ENCODE results near the gene LRRC57.

LRRC57 gene

GRCh38 chr15:42549741-42550392 lies 1.3 kb upstream of the LRRC57 start:
- peak; percentile 52 for DNase-seq

- peak; percentile 86 for DNase-seq
These were observed 469 bp upstream of the LRRC57 start for GRCh38 chr15:42549032-42549491.

DNA sequence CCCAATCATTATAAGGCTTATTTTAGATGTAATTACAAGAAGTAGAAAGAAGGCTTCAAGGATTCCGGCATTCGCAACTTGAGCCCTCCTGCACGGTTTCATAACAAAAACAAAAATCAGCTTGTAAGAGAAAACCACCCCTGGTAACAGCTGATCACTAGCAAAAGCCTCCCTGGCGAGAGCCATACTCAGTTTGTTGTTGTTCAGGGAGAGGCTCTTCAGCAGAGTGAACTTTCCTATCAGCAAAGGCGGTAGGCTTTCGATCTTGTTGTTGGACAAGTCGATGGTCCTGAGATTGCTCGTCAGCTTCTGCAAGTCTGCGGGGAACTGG lies 710 bp downstream of the LRRC57 start:
- DNase-seq = no peak

- peak; percentile 86 for DNase-seq
These were observed 3.6 kb downstream of the LRRC57 start for GRCh38 chr15:42544853-42545629.

GRCh38 chr15:42533246-42533645 lies 15.3 kb downstream of the LRRC57 start:
- DNase-seq = no peak

GRCh38 chr15:42528970-42529369 lies 19.6 kb downstream of the LRRC57 start:
- DNase-seq = no peak

DNA sequence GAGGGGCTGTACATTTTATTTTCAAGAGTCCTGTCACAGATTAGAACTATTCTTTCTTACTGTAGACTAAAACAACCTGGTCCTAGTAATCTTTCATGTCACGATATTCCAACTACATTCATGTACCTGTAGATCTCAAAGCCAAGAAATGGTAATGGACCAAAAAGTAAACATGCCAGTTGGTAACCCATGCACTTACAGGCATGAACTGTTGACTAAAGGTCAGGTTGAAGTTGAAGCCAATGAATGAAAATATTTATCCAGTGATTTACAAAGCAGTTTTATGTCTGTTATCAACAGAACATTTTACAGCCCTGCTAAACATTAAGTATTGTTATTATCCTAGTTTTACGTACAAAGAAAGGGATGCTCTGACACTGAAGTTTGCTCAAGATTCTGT lies 25.3 kb downstream of the LRRC57 start:
- DNase-seq = no peak

GRCh38 chr15:42511007-42511391 lies 37.6 kb downstream of the LRRC57 start:
- DNase-seq = peak; percentile 77

GRCh38 chr15:42510258-42511006 lies 38.2 kb downstream of the LRRC57 start:
- DNase-seq = peak; percentile 49

DNA sequence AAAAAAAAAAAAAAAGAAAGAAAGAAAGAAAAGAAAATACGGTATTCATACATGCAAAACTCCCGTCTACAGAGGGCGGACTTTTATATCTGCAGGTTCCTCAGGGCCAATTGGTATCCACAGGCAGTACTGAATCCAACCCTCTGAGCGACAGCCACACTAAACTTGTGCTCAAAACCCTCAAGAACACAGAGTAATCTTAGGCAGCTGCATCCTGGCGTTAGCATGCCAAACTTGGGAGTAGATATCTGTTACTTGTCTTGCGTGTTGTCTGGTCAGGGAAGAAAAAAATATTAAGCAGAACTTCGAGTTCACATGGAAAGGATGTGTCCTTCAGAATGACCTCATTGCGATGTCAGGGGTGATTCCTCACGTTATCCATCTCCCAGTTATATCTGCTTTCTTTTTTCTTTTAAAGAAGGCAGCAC lies 40.3 kb downstream of the LRRC57 start:
- DNase-seq = peak; percentile 83

DNA sequence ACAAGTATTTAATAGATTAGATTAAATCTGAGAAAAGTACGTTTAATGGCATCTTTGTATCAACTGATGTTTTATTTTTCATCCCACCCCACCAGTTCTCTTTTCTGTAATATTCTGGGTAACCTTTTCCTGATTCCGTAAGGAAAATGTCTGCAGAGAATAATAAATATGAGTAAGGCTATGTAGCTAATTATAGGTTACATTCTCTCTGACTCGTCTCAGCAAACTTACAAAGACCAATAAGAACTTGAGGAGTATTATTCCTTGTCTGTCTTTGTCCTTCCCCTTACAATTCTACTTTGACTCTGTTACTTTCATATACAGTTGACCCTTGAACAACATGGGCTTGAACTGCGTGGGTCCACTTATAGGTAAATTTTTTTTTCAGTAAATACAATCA lies 41.1 kb downstream of the LRRC57 start:
- DNase-seq = no peak

- DNase-seq = no peak
These were observed 44.0 kb downstream of the LRRC57 start for GRCh38 chr15:42504631-42505030.

DNA sequence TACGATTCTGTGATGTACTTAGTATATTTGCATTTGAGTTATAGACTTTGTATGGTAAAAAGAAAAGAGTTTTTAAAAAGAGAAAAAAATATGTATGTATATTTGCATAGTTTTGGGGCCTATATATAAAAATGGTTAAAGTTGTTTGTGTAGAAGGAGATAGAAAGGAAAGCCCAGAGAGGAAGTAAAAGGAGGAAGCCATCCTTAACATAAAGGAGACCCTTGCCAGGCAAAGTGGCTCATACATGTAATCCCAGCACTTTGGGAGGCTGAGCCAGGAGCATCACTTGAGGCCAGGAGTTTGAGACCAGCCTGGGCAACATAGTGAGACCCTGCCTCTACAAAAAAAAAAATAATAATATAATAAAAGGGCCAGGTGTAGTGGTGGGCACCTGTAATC lies 44.8 kb downstream of the LRRC57 start:
- no peak for DNase-seq

DNA sequence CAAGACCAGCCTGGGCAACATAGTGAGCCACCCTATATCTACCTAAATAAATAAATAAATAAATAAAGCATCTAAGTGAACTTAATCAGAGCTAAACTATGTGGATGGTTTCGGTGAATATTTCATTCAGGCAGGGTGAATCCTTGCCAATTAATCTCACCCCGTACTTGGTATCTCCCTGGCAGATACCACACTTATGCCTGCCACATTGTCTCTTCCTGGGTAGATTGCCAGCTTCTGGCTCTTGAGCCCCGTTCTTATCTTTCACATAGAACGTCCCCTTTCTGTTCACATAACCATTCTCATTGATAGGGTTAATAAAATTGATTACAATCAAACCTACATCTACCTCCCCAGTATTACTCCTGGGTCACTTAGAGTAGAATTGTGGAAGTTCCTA lies 46.1 kb downstream of the LRRC57 start:
- no peak for DNase-seq

DNA sequence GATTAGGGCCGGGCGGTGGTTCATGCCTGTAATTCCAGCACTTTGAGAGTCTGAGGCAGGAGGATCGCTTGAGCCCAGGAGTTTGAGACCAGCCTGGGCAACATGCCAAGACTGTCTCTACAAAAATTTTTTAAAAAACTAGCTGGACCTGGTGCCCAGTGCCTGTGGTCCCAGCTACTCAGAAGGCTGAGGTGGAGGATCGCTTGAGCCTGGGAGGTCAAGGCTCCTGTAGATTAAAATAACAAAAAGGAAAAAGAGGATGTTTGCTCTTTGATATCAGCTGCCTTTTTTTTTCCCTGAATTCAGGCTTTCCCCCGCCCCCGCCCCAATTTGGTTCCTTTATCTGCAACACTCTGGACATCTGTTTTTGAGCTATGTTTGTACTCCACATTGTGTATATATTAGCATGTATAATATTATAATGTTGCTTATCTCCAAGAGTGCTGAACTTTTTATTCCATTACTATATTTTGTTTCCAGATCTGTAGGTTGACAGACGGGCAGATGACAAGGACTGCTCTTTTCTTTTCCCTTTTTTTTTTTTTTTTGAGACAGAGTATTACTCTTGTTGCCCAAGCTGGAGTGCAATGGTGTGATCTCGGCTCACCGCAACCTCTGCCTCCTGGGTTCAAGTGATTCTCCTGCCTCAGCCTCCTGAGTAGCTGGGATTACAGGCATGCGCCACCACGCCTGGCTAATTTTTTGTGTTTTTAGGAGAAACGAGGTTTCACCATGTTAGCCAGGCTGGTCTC lies 48.6 kb downstream of the LRRC57 start:
- DNase-seq = peak; percentile 92

DNA sequence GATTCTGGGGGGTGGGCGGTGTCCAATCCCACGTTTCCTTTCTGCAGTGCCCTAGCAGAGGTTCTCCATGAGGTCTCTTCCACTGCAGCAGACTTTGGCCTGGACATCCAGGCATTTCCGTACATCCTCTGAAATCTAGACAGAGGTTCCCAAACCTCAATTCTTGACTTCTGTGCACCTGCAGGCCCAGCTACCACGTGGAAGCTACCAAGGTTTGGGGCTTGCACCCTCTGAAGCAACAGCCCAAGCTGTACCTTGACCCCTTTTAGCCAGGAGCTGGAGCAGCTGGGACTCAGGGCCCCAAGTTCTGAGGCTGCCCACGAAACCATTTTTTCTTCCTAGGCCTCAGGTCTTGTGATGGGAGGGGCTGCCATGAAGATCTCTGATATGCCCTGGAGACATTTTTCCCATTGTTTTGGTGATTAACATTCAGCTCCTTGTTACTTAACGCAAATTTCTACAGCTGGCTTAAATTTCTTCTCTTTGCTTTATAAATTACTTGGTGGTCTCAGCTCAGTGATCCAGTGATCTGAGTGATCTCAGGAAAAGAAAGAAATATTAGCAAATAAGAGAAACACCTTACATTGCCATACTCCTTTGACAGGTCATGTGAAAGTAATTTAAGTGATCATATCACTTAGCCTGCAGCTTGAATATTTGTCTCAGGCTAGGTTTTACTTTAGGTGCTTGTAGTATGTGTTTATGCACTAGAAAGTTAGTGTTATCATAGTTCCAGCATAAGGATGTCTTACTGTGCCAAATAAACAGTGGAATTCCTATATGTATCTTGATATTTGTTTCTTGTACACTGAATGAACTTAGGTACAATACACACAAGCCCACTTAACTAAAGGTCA lies 50.2 kb downstream of the LRRC57 start:
- peak; percentile 40 for DNase-seq

DNA sequence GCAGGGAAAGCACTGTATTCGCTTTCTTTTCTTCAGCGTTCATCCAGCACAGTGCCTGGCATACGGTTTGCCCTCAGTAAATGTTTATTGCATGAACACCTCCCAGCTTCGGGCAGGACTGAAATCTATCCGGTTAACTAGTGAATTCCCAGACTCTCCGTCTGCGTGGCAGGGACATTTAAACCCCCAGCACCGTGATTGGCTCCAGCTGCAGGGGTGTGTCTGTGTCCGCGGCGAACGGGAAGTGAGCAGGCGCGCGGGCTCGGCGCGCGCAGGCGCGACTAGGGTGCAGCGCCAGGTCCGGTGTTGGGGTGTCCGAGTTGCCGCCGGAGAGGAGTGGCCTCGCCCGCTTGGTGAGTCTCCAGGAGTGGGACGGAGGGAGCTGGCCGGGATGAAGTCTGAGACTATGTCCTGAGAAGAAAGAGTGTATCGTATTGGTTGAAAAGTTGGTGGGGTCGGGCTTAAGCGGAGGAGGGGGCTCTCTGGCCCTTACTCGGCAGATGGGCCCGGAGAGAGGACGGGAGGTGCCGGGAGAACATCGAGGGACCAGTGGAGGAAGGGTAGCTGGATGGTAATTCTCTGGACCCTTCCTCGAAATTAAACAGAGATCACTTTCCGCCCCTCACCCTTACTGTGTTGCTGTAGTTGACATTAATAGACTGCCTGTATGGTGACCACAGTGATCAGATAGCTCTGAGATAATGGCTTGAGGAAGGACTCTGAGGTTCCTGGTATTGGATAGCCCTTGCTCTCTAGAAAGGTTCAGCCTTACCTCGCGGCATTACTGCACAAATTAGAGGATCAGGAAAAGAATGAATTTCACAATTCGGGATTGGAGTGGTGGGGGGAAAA lies 53.0 kb downstream of the LRRC57 start, which contains the start of gene SNAP23:
Gene SNAP23, plus strand, starts transcription at position 274 of the 852 bp plus-strand sequence. CDS start 16,213 bp downstream, outside the sequence.
- DNase-seq = peak; percentile 93

DNA sequence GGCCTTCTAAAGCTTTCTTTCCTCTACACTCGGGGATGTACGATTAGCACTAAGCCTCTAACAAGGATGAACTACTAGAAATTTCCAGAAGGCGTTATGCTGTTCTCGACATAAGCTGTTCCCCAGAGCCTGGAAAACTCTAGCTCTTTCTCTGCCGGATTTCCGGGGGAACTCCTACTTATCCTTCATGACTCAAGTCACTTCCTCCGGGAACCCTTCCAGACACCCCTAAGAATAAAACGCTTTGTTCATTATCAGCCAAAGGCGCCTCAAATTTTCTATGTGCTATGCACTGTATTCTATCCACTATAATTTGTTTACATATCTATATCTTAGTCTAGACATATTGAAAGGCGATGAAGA lies 53.6 kb downstream of the LRRC57 start:
- no peak for DNase-seq

- peak; percentile 44 for DNase-seq
These were observed 54.9 kb downstream of the LRRC57 start for GRCh38 chr15:42493679-42494078.

DNA sequence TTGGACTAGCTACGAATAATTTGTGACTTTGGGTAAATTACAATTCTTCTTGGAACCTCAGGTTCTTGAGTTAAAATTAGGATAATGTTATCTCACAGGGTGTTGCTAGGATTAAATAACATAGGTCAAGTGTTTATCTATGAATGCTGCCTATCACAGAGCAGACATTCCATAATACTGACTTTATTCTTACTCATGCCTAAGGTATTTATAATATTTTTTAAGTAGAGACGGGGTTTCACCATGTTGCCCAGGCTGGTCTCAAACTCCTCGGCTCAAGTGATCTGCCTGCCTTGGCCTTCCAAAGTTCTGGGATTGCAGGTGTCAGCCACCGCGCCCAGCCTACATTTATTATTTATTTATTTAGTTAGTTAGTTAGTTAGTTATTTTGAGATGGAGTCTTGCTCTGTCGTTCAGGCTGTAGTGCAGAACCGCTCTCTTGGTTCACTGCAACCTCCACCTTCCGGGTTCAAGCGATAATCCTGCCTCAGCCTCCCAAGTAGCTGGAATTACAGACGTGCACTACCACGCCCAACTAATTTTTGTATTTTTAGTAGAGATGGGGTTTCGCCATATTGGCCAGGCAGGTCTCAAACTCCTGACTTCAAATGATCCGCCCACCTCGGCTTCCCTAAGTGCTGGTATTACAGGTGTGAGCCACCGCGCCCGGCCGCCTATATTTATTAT lies 56.9 kb downstream of the LRRC57 start:
- DNase-seq = no peak

All from OCI-M1 (cell line).